ENCODE data around the gene SPATA18.
"Not testable (repeated sequence)": the region's sequence is repeated elsewhere in the genome, so short reads cannot be mapped to it uniquely, and the experiment has no call there.

The SPATA18 gene

DNA sequence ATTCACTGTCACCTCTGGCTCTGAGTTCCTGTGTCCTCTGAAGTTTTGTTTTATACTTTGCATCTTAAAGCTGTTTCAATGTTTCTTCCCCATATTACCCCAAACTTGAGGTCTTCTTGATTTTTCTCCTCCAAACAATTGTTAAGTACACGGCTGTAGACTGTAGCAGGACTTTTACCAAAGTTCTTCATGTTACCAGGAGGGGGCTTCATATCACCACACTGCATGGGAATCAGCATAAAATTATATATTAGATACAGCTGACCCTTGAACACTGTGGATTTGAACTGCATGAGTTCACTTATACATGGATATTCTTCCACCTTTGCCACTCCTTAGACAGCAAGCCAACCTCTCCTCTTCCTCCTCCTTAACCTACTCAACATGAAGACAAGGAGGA, 56.6 kb downstream of the SPATA18 start:
- no peaks in the 10 kb centered on the region for H3K9me3 Mint-ChIP-seq (ENCODE audit: low read depth)
- no peaks in the 10 kb centered on the region for H3K4me1 Mint-ChIP-seq (ENCODE audit: low read depth)
- H3K4me3 Mint-ChIP-seq: no peak overlapping the region
- H3K36me3 Mint-ChIP-seq: no peaks in the 10 kb centered on the region
- peaks cover 2% of the 10 kb centered on the region for H3K27me3 Mint-ChIP-seq
- H3K27ac Mint-ChIP-seq: no peak overlapping the region

DNA sequence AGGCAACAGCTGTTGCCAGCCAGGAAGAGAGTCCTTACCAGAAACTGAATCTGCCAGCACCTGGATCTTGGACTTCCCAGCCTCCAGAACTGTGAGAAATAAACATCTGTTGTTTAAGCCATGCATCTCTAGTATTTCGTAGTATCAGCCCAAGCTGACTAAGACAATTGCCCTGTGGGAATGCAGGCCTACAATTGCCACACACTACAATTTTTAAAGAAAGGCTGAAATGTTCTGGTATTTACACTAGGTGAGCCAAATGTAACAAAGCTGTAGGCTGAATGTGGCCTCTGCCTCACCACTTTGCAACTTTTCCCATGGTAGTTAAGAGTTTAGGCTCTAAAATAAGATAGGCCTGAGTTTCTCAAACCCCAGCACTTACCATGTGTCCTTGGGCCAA, 59.1 kb downstream of the SPATA18 start:
- H3K9me3 Mint-ChIP-seq (ENCODE audit: low read depth): no peaks in the 10 kb centered on the region
- H3K27me3 Mint-ChIP-seq: peaks cover 2% of the 10 kb centered on the region
- no peak overlapping the region for H3K4me3 Mint-ChIP-seq
- no peaks in the 10 kb centered on the region for H3K4me1 Mint-ChIP-seq (ENCODE audit: low read depth)
- no peaks in the 10 kb centered on the region for H3K36me3 Mint-ChIP-seq
- no peak overlapping the region for H3K27ac Mint-ChIP-seq

DNA sequence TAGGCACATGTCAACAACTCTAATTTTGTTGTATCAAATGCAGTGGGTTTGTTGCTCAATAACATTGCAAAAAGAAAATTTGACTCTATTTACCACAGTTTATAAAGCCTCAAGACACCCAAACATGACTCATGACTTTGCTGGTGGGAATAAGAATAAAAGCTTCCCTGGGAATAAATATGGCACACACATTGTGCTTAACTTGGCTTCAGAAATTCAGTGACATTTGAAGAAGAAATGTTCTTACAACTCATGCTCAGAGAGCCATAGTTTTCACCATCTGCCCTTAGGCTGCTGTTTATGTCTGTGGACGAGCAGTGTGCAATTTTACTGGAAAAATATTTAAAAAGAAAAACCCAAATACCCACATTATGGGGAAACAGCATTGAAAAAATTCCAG, 60.9 kb downstream of the SPATA18 start:
- H3K36me3 Mint-ChIP-seq: no peaks in the 10 kb centered on the region
- H3K9me3 Mint-ChIP-seq (ENCODE audit: low read depth): no peaks in the 10 kb centered on the region
- H3K27me3 Mint-ChIP-seq: peaks cover 2% of the 10 kb centered on the region

DNA sequence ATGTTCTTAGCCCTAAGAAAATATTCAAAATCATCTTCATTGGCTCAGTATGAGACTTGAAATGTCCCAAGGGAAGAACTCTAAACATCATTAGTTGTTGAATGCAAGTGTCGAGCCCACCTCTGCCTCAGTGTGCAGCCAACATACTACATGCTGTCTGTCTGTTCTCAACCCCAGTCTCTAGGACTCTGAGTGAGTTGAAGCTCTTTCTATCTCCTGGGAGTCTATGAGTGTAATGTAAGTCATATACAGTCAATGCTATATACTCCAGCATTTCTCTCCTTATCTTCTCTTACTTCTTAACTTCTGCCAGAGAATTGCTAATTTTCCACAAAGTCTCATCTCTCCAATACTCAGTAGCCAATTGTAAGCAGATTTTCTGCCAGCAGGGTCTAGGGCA, 61.3 kb downstream of the SPATA18 start:
- Mint-ChIP-seq H3K27ac (no peak overlapping the region), H3K4me1 (ENCODE audit: low read depth) (no peaks in the 10 kb centered on the region)

More for the DNA sequence above, 60.9 kb downstream of the SPATA18 start:
- no peaks in the 10 kb centered on the region for H3K4me1 Mint-ChIP-seq (ENCODE audit: low read depth)
- no peak overlapping the region for H3K4me3 Mint-ChIP-seq
- no peak overlapping the region for H3K27ac Mint-ChIP-seq

DNA sequence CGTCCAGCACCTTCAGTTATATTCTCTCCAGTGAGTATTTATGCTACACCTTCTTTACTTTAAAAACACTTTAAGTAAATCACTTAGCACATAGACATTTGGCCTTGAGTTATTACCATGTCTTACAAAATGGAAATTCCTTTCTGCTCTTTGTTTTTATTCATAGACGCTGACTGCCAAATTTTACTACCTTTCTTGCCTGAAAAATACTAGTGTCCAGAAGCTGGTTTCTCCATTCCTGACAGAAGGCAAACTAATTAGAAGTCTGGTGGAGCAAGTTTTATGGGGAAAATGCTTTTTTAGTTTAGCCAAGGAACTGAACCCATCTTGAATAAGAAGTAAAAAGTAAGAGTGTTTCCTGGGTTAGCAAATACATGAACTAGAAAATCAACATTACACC, 65.5 kb downstream of the SPATA18 start:
- Mint-ChIP-seq H3K4me3 (no peak overlapping the region), H3K9me3 (ENCODE audit: low read depth) (no peaks in the 10 kb centered on the region), H3K4me1 (ENCODE audit: low read depth) (no peaks in the 10 kb centered on the region), H3K36me3 (no peaks in the 10 kb centered on the region), H3K27ac (no peak overlapping the region), H3K27me3 (no peaks in the 10 kb centered on the region)

More for the DNA sequence above, 61.3 kb downstream of the SPATA18 start:
- Mint-ChIP-seq H3K9me3 (ENCODE audit: low read depth) (no peaks in the 10 kb centered on the region), H3K36me3 (no peaks in the 10 kb centered on the region), H3K27me3 (peaks cover 2% of the 10 kb centered on the region), H3K4me3 (no peak overlapping the region)

DNA sequence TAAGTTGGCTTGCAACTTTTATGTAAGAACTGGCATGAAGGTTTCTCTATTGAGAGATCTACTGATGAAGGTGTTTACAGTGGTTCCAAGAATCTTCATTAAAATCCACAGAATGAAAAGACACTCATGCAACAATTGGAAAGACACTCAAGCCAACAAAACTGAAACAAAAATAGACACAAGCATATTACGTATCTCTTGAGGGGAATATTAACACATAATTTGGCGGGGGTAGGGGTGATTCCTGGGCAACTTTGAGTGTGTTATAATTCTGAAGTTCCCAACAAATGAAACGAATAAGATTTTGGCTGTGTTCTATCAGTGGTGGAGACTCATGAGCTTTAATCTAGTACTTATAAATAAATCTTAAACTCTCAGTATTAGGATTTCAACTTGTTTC, 75.1 kb downstream of the SPATA18 start:
- H3K27me3 Mint-ChIP-seq: peaks cover 3% of the 10 kb centered on the region
- no peaks in the 10 kb centered on the region for H3K36me3 Mint-ChIP-seq
- no peaks in the 10 kb centered on the region for H3K4me1 Mint-ChIP-seq (ENCODE audit: low read depth)
- H3K9me3 Mint-ChIP-seq (ENCODE audit: low read depth): no peaks in the 10 kb centered on the region
- H3K27ac Mint-ChIP-seq: no peak overlapping the region
- H3K4me3 Mint-ChIP-seq: no peak overlapping the region

DNA sequence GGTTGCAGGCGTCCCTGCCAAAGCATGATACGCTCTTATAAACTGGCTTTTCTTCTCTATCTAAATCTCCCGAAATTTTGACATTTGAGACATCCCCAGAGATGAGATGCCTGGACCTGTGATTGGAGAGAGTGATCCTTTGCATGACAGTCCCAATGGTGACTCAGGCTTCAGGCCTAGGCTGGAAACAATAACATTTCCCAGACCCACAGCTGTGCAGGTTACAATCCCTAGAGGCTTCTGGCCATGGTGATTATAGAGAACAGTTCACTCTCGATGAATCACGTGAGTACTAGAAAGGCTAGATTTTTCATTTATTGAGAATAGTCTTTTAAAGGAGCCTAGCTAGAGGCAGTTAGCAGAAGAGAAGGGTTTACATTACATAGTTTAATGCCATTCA, 75.9 kb downstream of the SPATA18 start:
- Mint-ChIP-seq H3K36me3 (no peaks in the 10 kb centered on the region), H3K27me3 (peaks cover 5% of the 10 kb centered on the region), H3K4me1 (ENCODE audit: low read depth) (no peaks in the 10 kb centered on the region), H3K27ac (no peak overlapping the region), H3K9me3 (ENCODE audit: low read depth) (no peaks in the 10 kb centered on the region), H3K4me3 (no peak overlapping the region)

DNA sequence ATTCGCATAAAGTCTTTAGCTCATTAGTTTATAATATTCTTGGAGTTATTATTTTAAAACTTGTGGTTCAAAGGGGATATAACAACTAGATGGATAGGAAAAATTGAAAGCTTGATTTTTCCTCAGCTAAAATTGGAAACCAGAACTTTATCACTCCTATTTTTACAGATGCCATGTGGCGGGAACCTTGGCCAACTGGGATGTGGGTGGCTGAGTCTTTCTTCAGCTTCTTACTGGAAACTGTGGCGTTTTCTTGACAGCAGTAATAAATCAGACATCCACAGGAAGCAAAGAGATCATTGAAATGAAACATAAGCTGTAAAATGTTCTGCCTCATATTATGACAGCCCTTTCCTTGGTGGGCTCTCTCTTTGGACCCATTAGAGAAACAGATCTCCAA, 84.1 kb downstream of the SPATA18 start:
- no peak overlapping the region for H3K4me3 Mint-ChIP-seq

DNA sequence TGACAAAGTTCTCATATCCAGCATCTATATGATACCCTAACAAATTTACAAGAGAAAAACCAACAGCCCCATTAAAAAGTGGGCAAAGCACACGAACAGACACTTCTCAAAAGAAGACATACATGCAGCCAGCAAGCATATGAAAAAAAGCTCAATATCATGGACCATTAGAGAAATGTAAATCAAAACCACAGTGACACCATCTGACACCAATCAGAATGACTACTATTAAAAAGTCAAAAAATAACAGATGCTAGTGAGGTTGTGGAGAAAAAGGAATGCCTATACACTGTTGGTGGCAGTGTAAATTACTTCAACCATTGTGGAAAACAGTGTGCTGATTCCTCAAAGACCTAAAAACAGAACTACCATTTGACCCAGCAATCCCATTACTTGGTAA, 86.0 kb downstream of the SPATA18 start:
- not testable (repeated sequence) for H3K36me3 Mint-ChIP-seq; H3K9me3 Mint-ChIP-seq (ENCODE audit: low read depth); H3K4me1 Mint-ChIP-seq (ENCODE audit: low read depth); H3K27ac Mint-ChIP-seq; H3K4me3 Mint-ChIP-seq; H3K27me3 Mint-ChIP-seq

More for the DNA sequence above, 84.1 kb downstream of the SPATA18 start:
- Mint-ChIP-seq H3K9me3 (ENCODE audit: low read depth) (no peaks in the 10 kb centered on the region), H3K27me3 (peaks cover 1% of the 10 kb centered on the region), H3K27ac (no peak overlapping the region), H3K36me3 (no peaks in the 10 kb centered on the region), H3K4me1 (ENCODE audit: low read depth) (no peaks in the 10 kb centered on the region)

DNA sequence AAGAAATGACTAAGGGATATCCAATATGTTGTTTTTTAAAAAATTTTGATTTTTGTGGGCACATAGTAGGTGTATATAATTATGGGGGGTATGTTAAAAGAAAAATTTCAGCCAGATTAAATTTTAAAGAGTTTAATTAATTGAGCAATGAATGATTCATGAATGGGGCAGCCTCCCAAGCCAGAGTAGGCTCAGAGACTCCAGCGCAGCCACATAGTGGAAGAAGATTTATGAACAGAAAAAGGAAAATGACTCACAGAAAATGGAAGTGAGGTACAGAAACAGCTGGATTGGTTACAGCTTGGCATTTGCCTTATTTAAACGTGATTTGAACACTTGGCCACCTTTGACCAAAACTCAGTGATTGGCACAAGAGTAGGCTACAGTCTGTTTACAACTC, 91.7 kb downstream of the SPATA18 start:
- Mint-ChIP-seq H3K27ac (no peak overlapping the region), H3K4me3 (no peak overlapping the region), H3K9me3 (ENCODE audit: low read depth) (no peaks in the 10 kb centered on the region), H3K27me3 (no peaks in the 10 kb centered on the region), H3K36me3 (no peaks in the 10 kb centered on the region), H3K4me1 (ENCODE audit: low read depth) (no peaks in the 10 kb centered on the region)

DNA sequence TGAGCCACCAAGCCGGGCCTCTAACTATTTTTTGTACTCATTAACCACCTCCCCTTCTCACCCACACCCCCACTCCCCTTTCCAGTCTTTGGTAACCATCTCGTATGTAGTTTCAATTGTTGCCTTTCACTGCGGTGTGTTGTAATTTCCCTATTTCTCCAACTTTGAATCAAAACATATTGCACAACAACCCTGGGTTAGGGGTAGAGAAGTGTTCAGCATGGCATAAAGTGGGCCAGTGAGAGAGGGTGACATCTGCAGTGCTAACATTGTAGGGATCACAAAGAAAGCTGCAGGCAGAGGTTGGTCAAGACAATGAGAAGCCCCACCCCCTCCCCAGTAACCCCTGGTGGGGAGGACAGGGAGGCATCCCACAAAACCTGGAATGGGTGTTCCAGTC, 92.7 kb downstream of the SPATA18 start:
- Mint-ChIP-seq H3K4me1 (ENCODE audit: low read depth) (no peaks in the 10 kb centered on the region), H3K27ac (no peak overlapping the region), H3K4me3 (no peak overlapping the region), H3K9me3 (ENCODE audit: low read depth) (no peaks in the 10 kb centered on the region), H3K36me3 (no peaks in the 10 kb centered on the region), H3K27me3 (no peaks in the 10 kb centered on the region)

DNA sequence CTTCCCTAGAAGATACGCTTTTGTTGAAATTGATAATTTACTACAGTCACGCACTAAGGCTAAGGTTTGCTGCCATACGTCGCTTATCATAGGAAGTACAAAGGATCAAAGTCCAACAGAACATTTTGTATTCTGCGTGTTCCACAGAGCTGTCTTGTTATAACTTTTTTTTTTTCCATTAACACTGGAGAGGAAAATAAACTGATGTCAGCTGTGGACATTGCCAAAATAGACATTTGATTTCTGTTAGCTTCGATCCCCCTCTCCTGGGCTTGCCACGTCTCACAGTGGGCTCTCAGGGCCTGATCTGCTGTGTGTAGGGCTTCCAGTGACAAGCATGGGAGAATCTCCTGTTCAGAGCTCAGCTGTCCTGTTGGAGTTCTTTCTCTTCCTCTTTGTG, 93.3 kb downstream of the SPATA18 start:
- no peak overlapping the region for H3K27ac Mint-ChIP-seq
- no peaks in the 10 kb centered on the region for H3K9me3 Mint-ChIP-seq (ENCODE audit: low read depth)
- H3K4me3 Mint-ChIP-seq: no peak overlapping the region
- no peaks in the 10 kb centered on the region for H3K36me3 Mint-ChIP-seq
- H3K4me1 Mint-ChIP-seq (ENCODE audit: low read depth): no peaks in the 10 kb centered on the region
- no peaks in the 10 kb centered on the region for H3K27me3 Mint-ChIP-seq

Measured in activated naive CD8-positive, alpha-beta T cell (primary cell).